NOMO-1 treated with DMSO at 0.1 percent for 48 hours (cell line): Measurements from ENCODE around the gene SRSF2.
"Not testable (repeated sequence)": the region's sequence is repeated elsewhere in the genome, so short reads cannot be mapped to it uniquely, and the experiment has no call there.

ENCODE experiments used
- DNase-seq: peaks from one replicate; lab custom pipeline; 2025; ENCODE audit not compliant: unreplicated experiment; lab: John Stamatoyannopoulos, UW

Gene SRSF2, protein sequence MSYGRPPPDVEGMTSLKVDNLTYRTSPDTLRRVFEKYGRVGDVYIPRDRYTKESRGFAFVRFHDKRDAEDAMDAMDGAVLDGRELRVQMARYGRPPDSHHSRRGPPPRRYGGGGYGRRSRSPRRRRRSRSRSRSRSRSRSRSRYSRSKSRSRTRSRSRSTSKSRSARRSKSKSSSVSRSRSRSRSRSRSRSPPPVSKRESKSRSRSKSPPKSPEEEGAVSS

GRCh38 chr17:76737082-76737675 lies at the start of gene SRSF2:
SRSF2 (minus strand) TSS chr17:76737331; CDS start chr17:76737160, 171 bp downstream.
- DNase-seq = peak; percentile 99

DNA sequence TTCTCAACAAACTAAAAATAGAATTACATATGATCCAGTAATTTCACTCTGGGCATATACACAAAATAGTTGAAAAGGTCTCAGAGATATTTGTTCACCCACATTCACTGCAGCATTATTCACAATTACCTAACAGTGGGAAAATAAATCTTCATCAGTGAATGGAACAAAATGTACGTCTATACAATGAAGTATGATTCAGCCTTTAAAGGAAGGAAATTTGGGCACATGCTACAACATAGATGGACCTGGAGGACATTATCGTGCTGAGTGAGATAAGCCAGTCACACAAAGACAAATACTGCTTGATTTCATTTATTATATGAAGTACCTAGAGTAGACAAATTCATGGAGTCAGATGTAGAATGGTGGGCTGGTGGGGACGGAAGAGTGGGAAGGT lies 47.8 kb upstream of the SRSF2 start:
- DNase-seq = no peak

DNA sequence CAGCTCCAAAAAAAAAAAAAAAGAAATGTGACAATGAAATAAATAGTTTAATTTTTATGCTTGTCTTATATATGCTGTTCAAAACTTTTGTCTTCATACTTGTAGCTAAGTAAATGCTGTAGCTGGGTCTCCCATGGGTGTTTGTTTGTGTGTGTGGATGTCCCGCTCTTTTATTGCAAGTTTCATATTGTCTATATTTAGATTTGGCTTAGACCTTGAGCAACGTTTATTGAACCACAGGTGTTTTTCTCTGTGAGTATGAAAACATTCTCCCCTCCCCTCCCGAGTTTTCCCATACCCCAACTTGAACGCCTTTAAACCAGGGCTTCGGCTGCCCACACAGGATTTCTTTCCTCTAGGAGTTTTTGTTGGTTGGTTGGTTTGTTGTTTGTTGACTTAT lies 46.0 kb upstream of the SRSF2 start:
- DNase-seq = no peak

DNA sequence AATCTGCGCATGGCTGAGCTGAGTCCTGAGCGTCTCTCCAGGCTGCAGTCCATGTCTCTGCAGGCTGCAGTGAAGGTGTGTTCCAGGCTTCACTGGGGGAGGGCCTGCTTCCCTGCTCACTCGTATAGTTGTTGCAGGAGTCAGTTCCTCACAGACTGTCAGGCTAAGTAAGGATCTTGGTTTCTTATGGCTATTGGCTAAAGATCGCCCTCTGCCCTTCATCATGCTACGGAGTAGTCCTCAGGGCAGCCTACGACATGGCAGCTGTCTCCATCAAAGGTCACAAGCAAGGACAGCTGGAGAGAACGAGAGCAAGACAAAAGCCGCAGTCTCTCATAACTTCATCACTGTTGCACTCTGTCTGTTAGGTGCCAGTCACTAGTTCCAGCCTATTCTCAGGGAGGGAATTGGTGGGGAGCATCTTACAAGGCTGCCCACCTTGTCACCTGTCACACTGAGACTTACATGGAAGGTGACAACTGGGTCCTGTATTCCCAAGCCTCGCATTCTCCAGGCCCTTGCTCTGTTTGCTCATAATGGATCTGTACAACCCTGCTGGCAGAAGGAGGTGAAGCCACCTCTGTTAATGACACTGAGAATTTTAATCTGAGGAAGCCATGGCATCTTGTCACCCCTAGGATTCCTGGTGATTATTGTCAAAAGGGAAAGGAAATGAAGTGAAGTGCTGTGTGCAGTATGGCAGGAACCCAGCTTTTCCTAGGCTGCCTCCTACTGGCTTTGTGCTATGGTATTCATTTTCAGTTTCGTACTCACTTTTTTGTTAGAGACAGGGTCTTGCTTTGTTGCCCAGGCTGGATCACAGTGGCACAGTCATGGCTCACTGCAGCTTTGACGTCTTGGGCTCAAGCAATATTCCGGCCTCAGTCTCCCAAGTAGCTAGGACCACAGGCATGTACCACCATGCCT lies 44.2 kb upstream of the SRSF2 start:
- no peak for DNase-seq

- DNase-seq = no peak
These were observed 38.0 kb upstream of the SRSF2 start for GRCh38 chr17:76775021-76775600.

DNA sequence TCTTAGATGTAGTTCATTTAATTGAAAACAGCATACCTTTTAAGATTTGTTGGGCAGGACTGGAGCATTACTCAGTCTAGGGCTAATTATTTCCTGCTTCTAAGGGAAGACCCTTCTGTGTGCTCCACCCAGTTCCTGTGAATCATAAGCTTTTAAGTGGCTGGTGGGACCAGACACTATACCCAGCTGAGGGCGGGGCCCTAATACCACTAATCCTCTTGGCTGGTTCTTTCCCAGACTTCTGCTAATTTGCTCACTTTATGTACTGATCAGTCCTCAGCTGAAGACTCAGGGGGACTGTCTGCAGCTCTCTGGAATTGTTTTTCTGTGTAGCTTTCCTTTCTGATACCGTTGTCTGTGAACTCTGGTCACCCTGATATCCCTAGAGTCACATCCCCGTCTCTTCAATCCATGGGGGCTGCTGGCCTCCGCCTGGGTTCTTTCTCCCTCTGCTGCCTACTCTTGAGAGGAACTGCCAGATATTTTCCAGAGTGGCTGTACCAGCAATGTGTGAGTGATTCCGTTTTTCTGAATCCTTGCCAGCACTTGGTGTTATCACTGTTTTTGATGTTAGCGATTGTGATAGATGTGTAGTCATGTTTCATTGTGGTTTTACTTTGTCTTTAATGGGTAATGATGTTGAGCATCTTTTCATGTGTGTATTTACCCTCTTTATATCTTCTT lies 35.9 kb upstream of the SRSF2 start:
- peak; percentile 80 for DNase-seq

- DNase-seq = no peak
These were observed 21.4 kb upstream of the SRSF2 start for GRCh38 chr17:76758570-76758969.

- DNase-seq = no peak
These were observed 20.1 kb upstream of the SRSF2 start for GRCh38 chr17:76757256-76757655.

GRCh38 chr17:76755285-76755684 lies 18.2 kb upstream of the SRSF2 start:
- no peak for DNase-seq

GRCh38 chr17:76753061-76753961 lies 16.2 kb upstream of the SRSF2 start:
- no peak for DNase-seq

GRCh38 chr17:76752006-76752405 lies 14.9 kb upstream of the SRSF2 start:
- no peak for DNase-seq

DNA sequence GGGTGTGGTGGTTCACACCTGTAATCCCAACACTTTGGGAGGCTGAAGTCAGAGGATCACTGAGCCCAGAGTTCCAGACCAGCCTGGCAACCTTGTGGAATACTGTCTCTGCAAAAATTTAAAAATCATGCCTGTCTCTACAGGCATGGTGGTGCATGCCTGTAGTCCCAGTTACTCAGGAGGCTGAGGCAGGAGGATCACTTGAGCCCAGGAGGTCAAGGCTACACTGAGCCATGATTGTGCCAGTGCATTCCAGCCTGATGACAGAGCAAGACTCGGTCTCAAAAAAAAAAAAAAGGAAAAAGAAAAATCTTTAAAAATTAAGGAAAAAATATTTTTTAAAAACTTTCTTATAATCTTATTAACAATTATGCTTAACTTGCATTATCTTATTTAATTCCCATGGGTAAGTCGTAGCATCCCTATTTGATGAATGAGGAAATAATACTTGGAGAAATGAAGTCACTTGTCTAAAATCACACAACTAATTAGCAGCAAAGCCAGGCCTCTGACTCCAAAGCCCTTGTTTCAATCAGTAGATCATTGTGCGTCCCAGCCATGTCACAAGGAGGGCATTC lies 14.4 kb upstream of the SRSF2 start:
- DNase-seq = no peak

DNA sequence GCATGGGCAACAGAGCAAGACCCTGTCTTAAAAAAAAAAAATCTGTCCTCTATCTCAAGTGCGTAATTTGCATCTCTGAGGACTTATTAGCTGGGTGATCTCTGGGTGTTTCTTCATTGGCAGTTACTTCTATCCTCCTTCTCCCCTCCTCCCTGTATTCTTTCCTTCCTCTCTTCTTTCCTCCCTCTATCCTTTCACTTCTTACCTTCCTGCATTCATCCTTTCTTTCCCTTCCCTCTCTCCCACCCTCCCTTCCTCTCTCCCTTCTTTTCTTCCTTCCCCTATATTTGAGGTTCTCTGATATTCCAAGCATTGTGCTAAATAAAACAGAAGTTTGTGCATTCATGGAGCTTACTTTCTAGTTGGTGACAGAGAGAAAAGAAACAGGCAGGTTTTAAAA lies 11.5 kb upstream of the SRSF2 start:
- DNase-seq = no peak

DNA sequence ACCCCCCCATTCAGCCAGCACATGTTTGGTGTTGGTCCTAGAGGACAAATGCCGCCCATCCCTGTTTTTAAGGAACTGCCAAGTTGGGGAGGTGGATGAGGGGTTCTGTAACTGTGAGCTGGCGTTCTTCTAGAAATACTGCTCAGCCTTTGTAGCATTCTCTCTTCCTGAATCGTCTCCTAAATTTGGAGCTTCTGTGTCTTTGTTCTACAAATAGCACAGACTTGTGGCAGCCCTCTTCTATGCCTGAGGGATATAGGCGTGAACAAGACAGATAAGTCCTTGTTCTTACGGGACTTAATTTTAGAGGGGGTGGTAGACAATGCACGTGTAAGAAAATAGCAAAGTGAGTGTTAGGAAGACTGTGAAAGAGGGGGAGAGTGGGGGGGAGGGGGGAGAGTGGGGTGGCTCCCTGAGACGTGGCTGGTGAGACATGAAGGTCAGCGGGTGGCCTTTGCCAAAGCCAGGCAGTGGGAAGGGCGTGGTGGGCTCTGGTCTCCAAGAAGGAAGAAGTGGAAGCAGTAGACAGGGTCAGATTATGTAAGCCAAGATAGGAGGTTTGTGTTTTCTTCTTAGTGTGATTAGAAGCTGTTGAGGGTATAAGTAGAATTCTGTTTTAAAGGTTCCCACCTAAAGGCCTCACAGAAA lies 10.7 kb upstream of the SRSF2 start:
- DNase-seq = no peak

- not testable (repeated sequence) for DNase-seq
These were observed 8.7 kb upstream of the SRSF2 start for GRCh38 chr17:76745785-76746184.

GRCh38 chr17:76744747-76745146 lies 7.6 kb upstream of the SRSF2 start:
- DNase-seq = no peak

DNA sequence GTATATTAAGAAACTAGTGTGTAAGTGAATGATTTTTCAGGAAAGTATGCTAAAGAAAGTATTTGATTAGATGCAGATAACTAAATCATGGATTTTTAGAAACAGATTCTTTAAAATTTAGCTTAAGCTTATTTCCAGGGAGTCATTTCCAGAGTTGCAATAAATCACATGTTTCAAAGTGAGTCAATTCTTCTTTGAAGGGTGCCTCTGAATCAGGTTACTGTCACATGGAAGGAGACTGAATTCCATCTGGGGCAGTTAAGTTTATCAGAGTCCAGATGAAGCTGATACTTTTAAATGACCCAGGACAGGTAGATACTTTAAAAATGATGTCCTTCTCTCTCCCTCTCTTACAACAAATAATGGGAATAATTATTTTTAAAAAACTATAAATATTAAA lies 5.8 kb upstream of the SRSF2 start:
- no peak for DNase-seq

GRCh38 chr17:76740329-76741118 lies 3.4 kb upstream of the SRSF2 start:
- no peak for DNase-seq
